Urothelium cell line (cell line): ENCODE data around the gene CAMK1D.
"Not testable (repeated sequence)": the region's sequence is repeated elsewhere in the genome, so short reads cannot be mapped to it uniquely, and the experiment has no call there.

ENCODE experiments used
- DNase-seq: peaks from one replicate; pipeline ENCODE4 v3.0.0; 2011; ENCODE audit warnings: low spot score, mixed read lengths
- FAIRE-seq: peaks from 2 replicates; lab custom pipeline; 2011; peaks lifted over from hg19 to GRCh38; lab: Jason Lieb, UNC

CAMK1D gene

GRCh38 chr10:12348870-12349628 is at the start of gene CAMK1D:
CAMK1D (plus strand) TSS chr10:12349547.
- DNase-seq = peak; percentile 82
- no peak for FAIRE-seq

GRCh38 chr10:12301036-12301435 is 48.3 kb upstream of the CAMK1D start:
- DNase-seq, FAIRE-seq: not testable (repeated sequence)

GRCh38 chr10:12308057-12308456 is 41.3 kb upstream of the CAMK1D start:
- FAIRE-seq (no peak), DNase-seq (no peak)

GRCh38 chr10:12308736-12309375 is 40.5 kb upstream of the CAMK1D start:
- DNase-seq = no peak
- FAIRE-seq = no peak

- FAIRE-seq, DNase-seq: not testable (repeated sequence)
These were observed 39.6 kb upstream of the CAMK1D start for GRCh38 chr10:12309783-12310182.

GRCh38 chr10:12314836-12315235 is 34.5 kb upstream of the CAMK1D start:
- DNase-seq (no peak), FAIRE-seq (no peak)

- FAIRE-seq (no peak), DNase-seq (no peak)
These were observed 30.3 kb upstream of the CAMK1D start for GRCh38 chr10:12319076-12319475.

- FAIRE-seq = no peak
These were observed 28.5 kb upstream of the CAMK1D start for GRCh38 chr10:12320892-12321291.

GRCh38 chr10:12321641-12322040 is 27.7 kb upstream of the CAMK1D start:
- no peak for FAIRE-seq
- no peak for DNase-seq

More at GRCh38 chr10:12320892-12321291, 28.5 kb upstream of the CAMK1D start:
- no peak for DNase-seq

- no peak for DNase-seq
- FAIRE-seq = peak; percentile 77
These were observed 26.7 kb upstream of the CAMK1D start for GRCh38 chr10:12322583-12323131.

- no peak for FAIRE-seq
- DNase-seq = no peak
These were observed 24.8 kb upstream of the CAMK1D start for GRCh38 chr10:12324530-12324929.

GRCh38 chr10:12327074-12327473 is 22.3 kb upstream of the CAMK1D start:
- DNase-seq = no peak
- FAIRE-seq = no peak

- peak; percentile 85 for FAIRE-seq
- DNase-seq = no peak
These were observed 21.9 kb upstream of the CAMK1D start for GRCh38 chr10:12327476-12327875.

GRCh38 chr10:12328312-12328711 is 21.0 kb upstream of the CAMK1D start:
- not testable (repeated sequence) for FAIRE-seq, DNase-seq

- FAIRE-seq (no peak), DNase-seq (no peak)
These were observed 16.6 kb upstream of the CAMK1D start for GRCh38 chr10:12332572-12333379.

GRCh38 chr10:12333380-12334185 is 15.8 kb upstream of the CAMK1D start:
- FAIRE-seq (peak; percentile 73), DNase-seq (peak; percentile 97)

GRCh38 chr10:12334186-12334530 is 15.2 kb upstream of the CAMK1D start:
- DNase-seq (no peak), FAIRE-seq (no peak)

GRCh38 chr10:12335169-12335568 is 14.2 kb upstream of the CAMK1D start:
- DNase-seq, FAIRE-seq: not testable (repeated sequence)

GRCh38 chr10:12337453-12338372 is 11.6 kb upstream of the CAMK1D start:
- FAIRE-seq (no peak), DNase-seq (peak; percentile 59)
